Mesenchymal stem cell (in vitro differentiated cells and primary cell): Measurements from ENCODE around the gene PTGFRN.

Experiments
- DNase-seq: peaks from one replicate; pipeline ENCODE4 v3.0.0-alpha.2; 2013
- H2AFZ ChIP-seq: one replicate; pipeline ENCODE4 v1.6.1; 2013; ENCODE audit warnings: low read depth, mild to moderate bottlenecking, control low read depth, inconsistent platforms, low read length, moderate library complexity
- H2AK5ac ChIP-seq: 2 replicates; pipeline ENCODE4 v1.6.1; 2013; ENCODE audit warnings: low read length, moderate library complexity, mild to moderate bottlenecking, inconsistent platforms; ENCODE audit not compliant: severe bottlenecking
- H2BK120ac ChIP-seq: one replicate; pipeline ENCODE4 v1.6.1; 2013; ENCODE audit warnings: low read depth, mild to moderate bottlenecking, inconsistent platforms, low read length, moderate library complexity
- H2BK12ac ChIP-seq, 2 experiments: one replicate each; pipeline ENCODE4 v1.6.1; 2013; ENCODE audit warnings: inconsistent platforms in 2 of 2, low read length in 2 of 2, mild to moderate bottlenecking in 2 of 2, moderate library complexity in 2 of 2, control low read depth in 1 of 2
- H2BK15ac ChIP-seq: one replicate; pipeline ENCODE4 v1.6.1; 2013; ENCODE audit warnings: mild to moderate bottlenecking, low read depth, inconsistent platforms; ENCODE audit not compliant: poor library complexity, severe bottlenecking
- H2BK5ac ChIP-seq: 2 replicates; pipeline ENCODE4 v1.6.1; 2013; ENCODE audit warnings: low read depth, mild to moderate bottlenecking, low read length, control low read depth, inconsistent platforms; ENCODE audit not compliant: poor library complexity, severe bottlenecking
- H3K14ac ChIP-seq, 2 experiments: one replicate each; pipeline ENCODE4 v1.6.1; 2013; ENCODE audit warnings: inconsistent platforms in 2 of 2, low read length in 2 of 2, control low read depth in 1 of 2, mild to moderate bottlenecking in 1 of 2, moderate library complexity in 1 of 2
- H3K18ac ChIP-seq, 2 experiments: one replicate each; pipeline ENCODE4 v1.6.1; 2013; ENCODE audit warnings: inconsistent platforms in 2 of 2, low read length in 2 of 2, control low read depth in 1 of 2, low read depth in 1 of 2, mild to moderate bottlenecking in 1 of 2
- H3K23ac ChIP-seq, 2 experiments: one replicate each; pipeline ENCODE4 v1.6.1; 2013; ENCODE audit warnings: inconsistent platforms in 2 of 2, low read length in 2 of 2, mild to moderate bottlenecking in 2 of 2, moderate library complexity in 2 of 2, control low read depth in 1 of 2
- H3K27ac ChIP-seq: 2 replicates; pipeline ENCODE4 v1.5.1; 2013; ENCODE audit warnings: mild to moderate bottlenecking, moderate library complexity, low read length, control low read depth, inconsistent platforms; ENCODE audit not compliant: poor library complexity, severe bottlenecking
- H3K27me3 ChIP-seq, 2 experiments: 2 replicates each; pipeline versions ENCODE4 v1.6.1 to v1.7.0; 2013; ENCODE audit warnings: low read length in 2 of 2, mild to moderate bottlenecking in 2 of 2, moderate library complexity in 2 of 2, control low read depth in 1 of 2, inconsistent platforms in 1 of 2; ENCODE audit not compliant: control insufficient read depth in 1 of 2, insufficient read depth in 1 of 2
- H3K36me3 ChIP-seq, 2 experiments: 2 replicates each; pipeline versions ENCODE4 v1.6.1 to v1.7.0; 2013; ENCODE audit warnings: low read length in 2 of 2, control low read depth in 1 of 2, inconsistent platforms in 1 of 2, low read depth in 1 of 2, mild to moderate bottlenecking in 1 of 2; ENCODE audit not compliant: insufficient read depth in 2 of 2, control insufficient read depth in 1 of 2
- H3K4ac ChIP-seq, 2 experiments: one replicate each; pipeline ENCODE4 v1.6.1; 2013; ENCODE audit warnings: inconsistent platforms in 2 of 2, low read length in 2 of 2, mild to moderate bottlenecking in 2 of 2, moderate library complexity in 2 of 2, control low read depth in 1 of 2, low read depth in 1 of 2
- H3K4me1 ChIP-seq: 2 replicates; pipeline ENCODE4 v1.6.1; 2013; ENCODE audit warnings: low read depth, low read length, control low read depth; ENCODE audit not compliant: control insufficient read depth, insufficient read depth
- H3K4me2 ChIP-seq: 2 replicates; pipeline ENCODE4 v1.6.1; 2013; ENCODE audit warnings: low read length, mild to moderate bottlenecking, inconsistent platforms; ENCODE audit not compliant: poor library complexity, severe bottlenecking
- H3K4me3 ChIP-seq, 2 experiments: 2 replicates each; pipeline versions ENCODE4 v1.5.1 to v1.7.0; 2013; ENCODE audit warnings: low read length in 2 of 2, mild to moderate bottlenecking in 2 of 2, control low read depth in 1 of 2, low read depth in 1 of 2; ENCODE audit not compliant: insufficient read depth in 1 of 2
- H3K79me1 ChIP-seq: replicated peaks from 2 replicates; pipeline ENCODE4 v1.6.1; 2013; ENCODE audit warnings: mild to moderate bottlenecking, control low read depth, low read length, inconsistent platforms; ENCODE audit not compliant: poor library complexity, severe bottlenecking
- H3K9ac ChIP-seq: 2 replicates; pipeline ENCODE4 v1.7.0; 2013; ENCODE audit warnings: mild to moderate bottlenecking, low read length, moderate library complexity
- H3K9me3 ChIP-seq: 2 replicates; pipeline ENCODE4 v1.7.0; 2013; ENCODE audit warnings: mild to moderate bottlenecking, low read length; ENCODE audit not compliant: control insufficient read depth
- H4K8ac ChIP-seq: one replicate; pipeline ENCODE4 v1.6.1; 2013; ENCODE audit warnings: inconsistent platforms, mild to moderate bottlenecking, low read length, moderate library complexity
- H4K91ac ChIP-seq: one replicate; pipeline ENCODE4 v1.6.1; 2013; ENCODE audit warnings: mild to moderate bottlenecking, low read length, inconsistent platforms
- WGBS: methylation state at CpG from one replicate; pipeline ENCODE4 v1.1.7; 2013; ENCODE audit warnings: mixed read lengths; 5-methylcytosine and 5-hydroxymethylcytosine counted together

The PTGFRN gene

DNA sequence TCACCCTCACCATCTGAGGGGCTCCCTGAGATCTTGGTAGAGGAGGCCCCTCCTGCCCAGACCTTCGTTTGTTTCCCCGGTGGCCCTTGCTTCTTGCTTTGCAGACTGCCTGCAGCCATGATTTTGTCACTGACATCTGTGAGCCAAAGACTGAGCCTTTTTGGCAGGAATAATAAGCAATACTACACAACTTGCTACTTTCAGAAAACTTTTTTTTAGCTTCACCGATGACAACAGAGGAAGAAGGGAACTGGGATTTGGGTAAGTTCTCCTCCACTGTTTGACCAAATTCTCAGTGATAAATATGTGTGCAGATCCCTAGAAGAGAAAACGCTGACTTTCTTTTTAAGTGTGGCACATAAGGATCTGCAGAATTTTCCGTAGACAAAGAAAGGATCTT, 80.1 kb downstream of the PTGFRN start:
- peaks cover 6% of the 10 kb centered on the region for H3K79me1 ChIP-seq
- peaks cover 22% of the 10 kb centered on the region for H3K4me1 ChIP-seq
- WGBS, result 97% methylated on average over 3 of the region's 5 CpGs
- no peak overlapping the region for H3K4me2 ChIP-seq
- H2BK120ac ChIP-seq, result no peak overlapping the region
- no peak overlapping the region for H2BK12ac ChIP-seq
- no peak overlapping the region for H2BK15ac ChIP-seq
- no peak overlapping the region for H3K18ac ChIP-seq
- no peak overlapping the region for H2BK5ac ChIP-seq
- H3K4me3 ChIP-seq, result peak overlapping the region in 1 of 2 experiments; percentile 32
- no peak overlapping the region for H2AFZ ChIP-seq
- H3K27ac ChIP-seq, result peak overlapping the region; percentile 26
- no peak overlapping the region for H3K4ac ChIP-seq
- peak overlapping the region; percentile 86 for H2AK5ac ChIP-seq
- H3K36me3 ChIP-seq, result peaks cover 1 to 5% of the 10 kb centered on the region in 2 experiments
- no peaks in the 10 kb centered on the region for H3K27me3 ChIP-seq
- no peak overlapping the region for H4K91ac ChIP-seq
- H3K9me3 ChIP-seq, result no peaks in the 10 kb centered on the region
- H3K23ac ChIP-seq, result no peak overlapping the region
- DNase-seq, result no peak
- no peak overlapping the region for H3K14ac ChIP-seq
- peak overlapping the region; percentile 85 for H3K9ac ChIP-seq
- H4K8ac ChIP-seq, result no peak overlapping the region

DNA sequence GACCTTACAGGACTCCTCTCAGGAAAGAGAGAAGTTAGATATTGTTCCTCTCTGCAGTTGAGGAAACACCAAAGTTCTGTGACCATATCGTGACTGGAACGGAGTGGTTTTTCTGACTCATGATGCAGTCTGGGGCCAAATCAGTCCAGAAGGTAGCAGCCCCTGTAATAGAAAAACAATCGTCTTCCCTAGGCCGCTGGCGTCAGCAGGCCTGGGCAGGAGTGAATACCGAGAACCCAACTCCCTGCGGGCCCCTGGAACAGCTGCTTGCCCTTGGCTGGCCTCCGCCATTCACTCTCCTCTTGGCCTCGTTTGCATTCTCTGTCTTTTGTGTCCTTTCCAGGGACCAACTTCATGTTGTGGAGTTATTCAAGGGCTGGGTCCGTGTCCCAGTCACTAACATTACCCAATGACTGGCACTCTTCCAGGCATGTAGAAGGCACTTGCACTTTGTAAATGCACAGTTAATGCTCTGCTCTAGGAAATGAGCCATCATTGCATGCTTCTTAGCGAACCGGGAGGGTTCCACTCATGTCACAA, 81.0 kb downstream of the PTGFRN start:
- no peak overlapping the region for H3K23ac ChIP-seq
- H4K8ac ChIP-seq, result no peak overlapping the region
- no peak overlapping the region for H2BK12ac ChIP-seq
- H3K4me3 ChIP-seq, result peak overlapping the region in 1 of 2 experiments; percentile 32
- no peaks in the 10 kb centered on the region for H3K27me3 ChIP-seq
- no peak overlapping the region for H2BK15ac ChIP-seq
- no peaks in the 10 kb centered on the region for H3K36me3 ChIP-seq
- H3K79me1 ChIP-seq, result peaks cover 4% of the 10 kb centered on the region
- no peaks in the 10 kb centered on the region for H3K9me3 ChIP-seq
- H4K91ac ChIP-seq, result no peak overlapping the region
- no peak overlapping the region for H3K4me2 ChIP-seq
- no peak overlapping the region for H3K14ac ChIP-seq
- 89% methylated on average over 10 of the region's 12 CpGs for WGBS
- peak overlapping the region; percentile 24 for H2AK5ac ChIP-seq
- H3K27ac ChIP-seq, result peak overlapping the region; percentile 89
- peak; percentile 64 for DNase-seq
- H3K9ac ChIP-seq, result peak overlapping the region; percentile 85
- no peak overlapping the region for H2BK5ac ChIP-seq
- no peak overlapping the region for H3K18ac ChIP-seq
- H3K4ac ChIP-seq, result no peak overlapping the region
- no peak overlapping the region for H2AFZ ChIP-seq
- peaks cover 22% of the 10 kb centered on the region for H3K4me1 ChIP-seq
- no peak overlapping the region for H2BK120ac ChIP-seq

DNA sequence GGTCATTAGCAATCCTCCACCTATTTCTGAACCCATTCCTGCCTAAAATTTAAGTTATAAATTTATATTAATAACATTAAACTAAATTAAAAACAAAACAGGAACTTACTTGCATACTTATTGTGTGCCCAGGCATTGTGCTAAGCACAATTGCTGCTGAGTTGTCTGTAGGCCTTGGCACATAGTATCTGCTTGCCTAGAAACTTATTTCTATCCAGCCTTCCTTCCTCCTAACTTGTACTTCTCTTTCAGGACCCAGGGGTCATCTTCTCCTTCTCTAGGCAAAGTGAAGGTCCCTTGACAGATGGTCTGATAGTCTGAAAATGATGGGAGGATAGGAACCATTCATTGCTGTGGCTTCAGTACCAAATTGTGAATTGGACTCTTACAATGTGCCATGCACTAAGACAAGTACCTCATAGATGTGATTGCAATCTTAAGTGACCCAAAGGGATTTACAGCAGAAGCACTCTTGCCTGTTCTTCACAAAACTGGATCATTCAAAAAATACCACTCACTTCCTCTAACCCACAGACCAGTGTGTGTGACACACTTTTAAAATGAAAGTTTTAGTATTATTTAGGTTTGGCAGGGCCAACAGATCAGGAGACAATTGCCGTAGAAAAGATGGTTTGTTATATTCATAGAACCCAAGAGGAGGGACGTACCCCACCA, 81.6 kb downstream of the PTGFRN start:
- Histone ChIP-seq H3K27ac (peak overlapping the region; percentile 89), H4K91ac (no peak overlapping the region), H3K4me1 (peaks cover 23% of the 10 kb centered on the region), H2BK15ac (no peak overlapping the region), H3K4ac (no peak overlapping the region), H3K18ac (no peak overlapping the region), H3K23ac (no peak overlapping the region), H3K36me3 (no peaks in the 10 kb centered on the region), H3K79me1 (peaks cover 4% of the 10 kb centered on the region), H2AFZ (no peak overlapping the region), H2BK120ac (no peak overlapping the region), H2BK12ac (no peak overlapping the region), H4K8ac (no peak overlapping the region), H3K9ac (no peak overlapping the region), H3K9me3 (no peaks in the 10 kb centered on the region), H3K4me2 (no peak overlapping the region), H2BK5ac (no peak overlapping the region), H3K27me3 (no peaks in the 10 kb centered on the region), H3K4me3 (no peak overlapping the region), H3K14ac (no peak overlapping the region), H2AK5ac (peak overlapping the region; percentile 33)
- WGBS, result 97% methylated on average over 2 of the region's 2 CpGs
- no peak for DNase-seq

DNA sequence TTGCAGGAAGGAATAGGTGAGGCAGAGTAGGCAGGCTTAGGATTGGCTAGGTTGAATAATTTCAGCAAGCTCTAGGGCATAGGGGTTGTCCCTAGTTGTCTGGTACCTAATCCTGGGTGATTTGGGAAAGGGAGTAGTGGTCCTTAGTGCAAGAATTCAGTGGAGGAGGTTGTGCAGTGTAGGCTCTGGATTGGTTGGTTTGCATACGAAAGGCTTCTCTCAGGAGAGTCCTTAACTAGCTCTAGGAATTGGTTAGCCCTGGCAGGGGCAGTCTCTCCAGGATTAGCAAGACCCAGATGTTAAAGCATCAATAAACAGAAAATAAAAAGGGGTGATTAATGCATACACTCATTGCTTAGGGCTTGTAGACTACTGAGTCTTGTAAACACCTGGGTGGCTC, 82.2 kb downstream of the PTGFRN start:
- H2AFZ ChIP-seq, result no peak overlapping the region

More for the DNA sequence above, 82.2 kb downstream of the PTGFRN start:
- no peaks in the 10 kb centered on the region for H3K27me3 ChIP-seq
- no peak overlapping the region for H2BK5ac ChIP-seq
- no peak overlapping the region for H4K8ac ChIP-seq
- no peak overlapping the region for H3K23ac ChIP-seq
- no peak overlapping the region for H2BK15ac ChIP-seq
- no peak overlapping the region for H3K27ac ChIP-seq
- DNase-seq, result no peak
- no peak overlapping the region for H3K4me2 ChIP-seq
- H3K4ac ChIP-seq, result no peak overlapping the region
- peak overlapping the region; percentile 53 for H2AK5ac ChIP-seq
- no peak overlapping the region for H3K14ac ChIP-seq
- peaks cover 4% of the 10 kb centered on the region for H3K79me1 ChIP-seq
- H3K4me3 ChIP-seq, result no peak overlapping the region
- H3K9me3 ChIP-seq, result no peaks in the 10 kb centered on the region
- H4K91ac ChIP-seq, result no peak overlapping the region
- no peak overlapping the region for H3K18ac ChIP-seq
- WGBS, result 100% methylated on average over 1 of the region's 1 CpG
- no peaks in the 10 kb centered on the region for H3K36me3 ChIP-seq
- peaks cover 20% of the 10 kb centered on the region for H3K4me1 ChIP-seq
- H2BK120ac ChIP-seq, result no peak overlapping the region
- no peak overlapping the region for H2BK12ac ChIP-seq
- no peak overlapping the region for H3K9ac ChIP-seq
